Heart right ventricle (tissue), 16 donors: ENCODE data around the gene NOXO1. TPM values are rescaled to one million over a fixed set of nuclear protein-coding genes. Genes with fewer than 3 reads are reported as not detected.
A peak's percentile ranks its signal among the peaks of the same experiment; 100 is the strongest.
"Not testable (repeated sequence)": the region's sequence is repeated elsewhere in the genome, so short reads cannot be mapped to it uniquely, and the experiment has no call there.

ENCODE experiments used
- ATAC-seq, 8 donors: fragments of 200-7000 bp; cut with Tn5 transposase; one replicate each; pipeline ENCODE4 v1.9.1; 2020; ENCODE audit warnings: mild to moderate bottlenecking in 8 of 8, moderate library complexity in 8 of 8, moderate number of reproducible peaks in 1 of 8
- DNase-seq, 2 donors: peaks; one replicate each; pipeline ENCODE4 v3.0.0-alpha.2; 2020
- H3K27ac ChIP-seq, 10 donors: fragments of 200-600 bp; sonication (generic) in 2 of 10; one replicate each; pipeline versions ENCODE4 v1.5.0 to v1.8.0; 2020 to 2022; ENCODE audit warnings: mild to moderate bottlenecking in 3 of 10
- H3K27me3 ChIP-seq, 7 donors: fragments of 200-600 bp; one replicate each; pipeline ENCODE4 v1.8.0; 2021 to 2022; ENCODE audit warnings: mild to moderate bottlenecking in 2 of 7
- H3K36me3 ChIP-seq, 9 donors: fragments of 200-600 bp; sonication (generic) in 1 of 9; one replicate each; pipeline versions ENCODE4 v1.5.0 to v1.8.0; 2020 to 2022; ENCODE audit warnings: mild to moderate bottlenecking in 2 of 9
- H3K4me1 ChIP-seq, 9 donors: fragments of 200-600 bp; sonication (generic) in 1 of 9; one replicate each; pipeline versions ENCODE4 v1.5.0 to v1.8.0; 2020 to 2022; ENCODE audit warnings: mild to moderate bottlenecking in 4 of 9
- H3K4me3 ChIP-seq, 10 donors: fragments of 200-600 bp; sonication (generic) in 2 of 10; one replicate each; pipeline versions ENCODE4 v1.5.0 to v1.8.0; 2020 to 2022; ENCODE audit warnings: mild to moderate bottlenecking in 7 of 10, moderate library complexity in 2 of 10
- H3K9me3 ChIP-seq, 11 donors: fragments of 200-600 bp in 10 of 11; sonication (generic) in 2 of 11; one replicate each; pipeline versions ENCODE4 v1.5.0 to v1.8.0; 2013 to 2022; ENCODE audit warnings: mild to moderate bottlenecking in 2 of 11, control low read depth in 1 of 11, moderate library complexity in 1 of 11
- CTCF ChIP-seq, 9 donors: fragments of 200-600 bp; sonication (generic) in 2 of 9; IDR thresholded peaks; one replicate each; pipeline versions ENCODE4 v1.5.0 to v1.8.0; 2021 to 2022; ENCODE audit warnings: antibody characterized with exemption in 9 of 9, mild to moderate bottlenecking in 5 of 9, moderate library complexity in 1 of 9
- WGBS, 2 donors: extraction: QIAGEN DNeasy Blood & Tissue Kit; methylation state at CpG; one replicate each; pipeline ENCODE4 v1.1.7; 2013; ENCODE audit warnings: inconsistent platforms in 1 of 2; 5-methylcytosine and 5-hydroxymethylcytosine counted together
- intact Hi-C, 10 donors: fragments of 100-400 bp; cut with DNase I; formaldehyde crosslinking; loops; one replicate each; pipeline versions ENCODE4 v1.11.1 to v1.14.2; 2022
- polyA plus RNA-seq, 2 donors: library from polyadenylated mRNA; stranded (reverse); fragments of 200-250 nt; gene quantifications; one replicate each; pipeline ENCODE4 v1.2.3, GENCODE V29; 2013
- total RNA-seq, 10 donors: library from RNA; stranded (reverse); fragmentation: NEBNext Ultra II Directional in 3 of 10; extraction: Animal tissue kit (Norgen Biotek cat#: 25700) in 3 of 10; gene quantifications; one replicate each; pipeline versions ENCODE4 v1.2.1 to v1.2.4, GENCODE V29; 2021 to 2023
- donor health status: Arrhythmogenic right ventricular cardiomyopathy.
- donor health status: ischemic (EF 13 %, LVEDD 7.1; RV severe dilation, severe dysfunction).
- donor health status: healthy with polysubstance abuse.
- donor health status: DM: no; HTN: yes; CAD: no.
- donor health status: DM: no; HTN: no; CAD: no.
- donor health status: ischemic (EF 25% LVEDD 6.9; RV normal size, moderate dysfunction).
- donor health status: ischemic (EF 25% LVEDD 5.7; RV mildly dilated, moderate dysfunction).
- donor health status: healthy.
- donor health status: DM: yes; HTN: yes; CAD: no.
- donor health status: Ischemic cardiomyopathy.
- donor health status: ischemic (EF 35%, LVEDD 5.7; RV mildly dilated, moderate dysfunction).
- donor health status: nonischemic (EF 11% LVEDD 7.7; RV severe dilation, severe dysfunction).
- donor health status: DM: yes; HTN: yes; CAD: no.
- donor health status: PGD.
- donor health status: ischemic (EF 29% LVEDD 5.4; RV normal size, mild dysfunction).
- donor health status: nonischemic (EF 23%, LVEDD 6.1; RV moderate dilation, normal function).

Gene NOXO1
- total and polyA plus RNA-seq, 12 donors, result 0.09 to 0.29 TPM; not detected in 10

DNA sequence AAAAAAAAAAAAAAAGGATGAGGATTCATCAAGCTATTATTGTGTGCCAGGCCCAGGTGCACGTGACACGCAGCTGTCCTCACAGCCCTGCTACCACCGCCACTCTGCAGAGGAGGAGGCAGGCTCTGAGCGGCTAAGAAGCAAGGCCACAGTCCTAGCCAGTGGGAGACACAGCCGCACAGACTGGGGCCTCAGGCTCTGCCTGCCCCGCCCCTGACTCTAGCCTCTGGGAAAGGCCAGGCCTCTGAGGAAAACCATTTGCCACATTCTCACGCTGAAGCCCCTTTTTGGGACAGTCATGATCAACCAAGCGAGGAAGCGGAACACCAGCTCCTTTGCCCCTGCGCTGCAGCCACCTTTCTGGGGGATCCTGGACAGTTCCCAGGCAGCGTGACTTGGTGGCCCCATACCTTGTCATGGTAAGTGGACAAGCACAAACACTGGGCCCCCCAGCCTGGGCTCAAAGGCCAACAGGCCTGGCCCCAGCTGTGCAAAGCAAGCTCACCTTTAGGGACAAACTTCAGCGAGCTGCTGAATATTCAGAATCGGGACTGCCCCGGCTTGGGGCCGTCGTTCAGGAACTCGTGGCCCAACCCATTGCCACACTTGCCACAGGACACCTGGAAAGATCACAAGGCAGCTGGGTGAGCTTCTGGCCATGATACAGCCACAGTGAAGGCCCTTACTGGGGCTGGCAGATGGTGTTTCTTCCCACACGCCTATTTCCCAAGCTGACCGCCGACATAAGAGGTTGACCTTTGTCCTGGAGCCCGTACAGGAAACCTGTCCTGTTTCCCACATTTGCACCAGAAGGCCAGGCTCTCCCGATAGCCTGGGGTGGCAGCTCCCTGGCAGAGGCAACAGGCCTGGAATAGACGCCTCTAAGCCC, 40.8 kb downstream of the NOXO1 start:
- ATAC-seq, result no peak

GRCh38 chr16:1939833-1940232, 41.4 kb downstream of the NOXO1 start:
- intact Hi-C loops, result loop anchor here in 1 of 10 donors (5.0 kb wide), 1 partner anchor 163 kb away; no protein-coding TSS in a partner anchor
- peak overlapping the region in 1 of 10 donors; percentile 66 for H3K4me3 ChIP-seq
- H3K9me3 ChIP-seq, DNase-seq, ATAC-seq, H3K27me3 ChIP-seq: not testable (repeated sequence)
- peaks cover 8 to 46% (median 15%) of the 10 kb centered on the region in 9 donors for H3K4me1 ChIP-seq
- H3K36me3 ChIP-seq, result peaks cover 0 to 45% (median 23%) of the 10 kb centered on the region in 9 donors
- WGBS, 2 donors, result 95 to 96% methylated on average over 8 of the region's 8 CpGs
- H3K27ac ChIP-seq, result peak overlapping the region in 1 of 10 donors; percentile 82

More for the DNA sequence above, 40.8 kb downstream of the NOXO1 start:
- 90% methylated on average over 23 of the region's 23 CpGs for WGBS, 2 donors
- no peak for DNase-seq
- Histone ChIP-seq H3K4me3 (peak overlapping the region in 1 of 10 donors; percentile 66), H3K27ac (peak overlapping the region in 1 of 10 donors; percentile 76), H3K36me3 (peaks cover 0 to 45% (median 23%) of the 10 kb centered on the region in 9 donors), H3K27me3 (no peaks in the 10 kb centered on the region), H3K4me1 (peaks cover 8 to 46% (median 17%) of the 10 kb centered on the region in 9 donors), H3K9me3 (no peaks in the 10 kb centered on the region)
- TF ChIP-seq CTCF (IDR thresholded peaks at IDR 0.05), result no peak
- intact Hi-C loops, result no loop called here

- 93 to 94% methylated on average over 17 of the region's 17 CpGs for WGBS, 2 donors
- Histone ChIP-seq H3K27me3 (no peaks in the 10 kb centered on the region), H3K4me3 (peak overlapping the region in 1 of 10 donors; percentile 28), H3K36me3 (peaks cover 0 to 45% (median 23%) of the 10 kb centered on the region in 9 donors), H3K4me1 (peaks cover 8 to 42% (median 15%) of the 10 kb centered on the region in 9 donors), H3K9me3 (no peaks in the 10 kb centered on the region), H3K27ac (peak overlapping the region in 1 of 10 donors; percentile 82)
- intact Hi-C loops, result loop anchor here in 1 of 10 donors (5.0 kb wide), 1 partner anchor 162 kb away; no protein-coding TSS in a partner anchor
- TF ChIP-seq CTCF (IDR thresholded peaks at IDR 0.05), result no peak
- no peak for DNase-seq
- ATAC-seq, result no peak
These were observed 42.4 kb downstream of the NOXO1 start for GRCh38 chr16:1938910-1939309.

DNA sequence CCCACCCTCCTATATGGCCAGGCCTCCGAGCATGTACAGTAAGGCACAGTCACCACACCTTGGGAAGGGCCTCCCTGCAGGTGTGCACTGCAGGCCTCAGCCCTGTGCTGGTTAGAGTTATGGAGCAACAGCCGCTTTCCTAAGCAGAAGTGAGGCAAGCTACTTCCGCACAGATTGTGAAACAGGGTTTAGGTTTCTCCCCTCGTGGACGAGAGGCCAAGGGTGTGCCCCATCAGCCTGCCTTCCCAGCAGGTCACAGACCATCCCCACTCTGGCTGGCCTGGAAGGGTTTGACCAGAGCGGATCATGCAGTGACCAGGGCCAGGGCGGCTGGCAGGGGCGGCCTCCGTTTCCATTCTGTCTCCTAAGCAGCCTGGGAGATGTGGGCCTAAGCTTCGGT, 43.0 kb downstream of the NOXO1 start:
- WGBS, 2 donors, result 91 to 94% methylated on average over 10 of the region's 10 CpGs
- Histone ChIP-seq H3K4me3 (peak overlapping the region in 1 of 10 donors; percentile 28), H3K27ac (peak overlapping the region in 2 of 10 donors; percentile 22 to 82), H3K36me3 (peaks cover 0 to 45% (median 23%) of the 10 kb centered on the region in 9 donors), H3K4me1 (peaks cover 8 to 42% (median 13%) of the 10 kb centered on the region in 9 donors), H3K27me3 (no peaks in the 10 kb centered on the region), H3K9me3 (no peaks in the 10 kb centered on the region)
- no peak for TF ChIP-seq CTCF (IDR thresholded peaks at IDR 0.05)
- intact Hi-C loops, result loop anchor here in 1 of 10 donors (5.0 kb wide), 1 partner anchor 161 kb away; no protein-coding TSS in a partner anchor
- DNase-seq (no peak), ATAC-seq (no peak)
